H1 (cell line): ENCODE data around the gene CFAP74. TPM values are rescaled to one million over a fixed set of nuclear protein-coding genes. Genes with fewer than 3 reads are reported as not detected.

ENCODE experiments used
- polyA plus RNA-seq, 7 experiments: library from polyadenylated mRNA; depleted of rRNA in 3 of 7; stranded (reverse) in 5 of 7; unstranded in 2 of 7; fragments of >200 nt in 5 of 7; fragments of 200-250 nt in 2 of 7; gene quantifications; 1 replicate in 5 of 7; 2 replicates in 1 of 7; 4 replicates in 1 of 7; pipeline versions ENCODE4 v1.2.1 to v1.2.3, GENCODE V29; 2011 to 2013; ENCODE audit warnings: missing spikeins in 2 of 7, mixed read lengths in 2 of 7
- total RNA-seq: library from RNA; stranded (reverse); fragmentation: NEBNext Ultra II Directional; extraction: Animal tissue kit (Norgen Biotek cat#: 25700); gene quantifications from 2 replicates; pipeline ENCODE4 v1.2.1, GENCODE V29; 2021
- TF ChIP-seq, protein P1 (sequence below): IDR thresholded peaks from 2 replicates; pipeline ENCODE4 v1.6.1; 2011; ENCODE audit warnings: low read length, improper control_type of control experiment

CFAP74 gene
- total and polyA plus RNA-seq, 2 of the 8 experiments (the other 6 are each of a cell fraction or from before 2014, with no cell fraction given) = 0.09 to 0.20 TPM

DNA sequence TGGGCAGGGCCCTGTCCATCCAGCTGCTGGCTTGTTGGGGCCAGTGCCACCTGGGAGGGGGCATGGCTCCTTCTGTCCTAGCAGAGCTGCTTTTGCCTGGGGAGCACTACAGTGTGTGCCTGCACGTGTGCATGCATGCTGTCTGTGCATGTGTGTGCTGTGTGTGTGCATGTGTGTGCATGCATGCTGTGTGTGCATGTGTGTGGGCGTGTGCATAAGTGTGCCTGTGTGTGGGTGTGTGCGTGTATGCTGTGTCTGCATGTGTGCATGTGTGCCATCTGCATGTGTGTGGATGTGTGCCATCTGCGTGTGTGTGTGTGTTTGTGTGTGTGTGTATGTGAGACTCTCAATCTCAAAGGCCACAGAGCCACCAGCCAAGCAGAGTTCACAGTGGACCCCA, 38.3 kb upstream of the CFAP74 start (continued):
- TF ChIP-seq, protein P1, sequence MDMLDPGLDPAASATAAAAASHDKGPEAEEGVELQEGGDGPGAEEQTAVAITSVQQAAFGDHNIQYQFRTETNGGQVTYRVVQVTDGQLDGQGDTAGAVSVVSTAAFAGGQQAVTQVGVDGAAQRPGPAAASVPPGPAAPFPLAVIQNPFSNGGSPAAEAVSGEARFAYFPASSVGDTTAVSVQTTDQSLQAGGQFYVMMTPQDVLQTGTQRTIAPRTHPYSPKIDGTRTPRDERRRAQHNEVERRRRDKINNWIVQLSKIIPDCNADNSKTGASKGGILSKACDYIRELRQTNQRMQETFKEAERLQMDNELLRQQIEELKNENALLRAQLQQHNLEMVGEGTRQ = no peak
- TF ChIP-seq, all 59 proteins: peak for 0
